CD14-positive monocyte (primary cell): ENCODE data around the gene ARSI. TPM values are rescaled to one million over a fixed set of nuclear protein-coding genes. Genes with fewer than 3 reads are reported as not detected.

Experiments used
- DNase-seq, 3 donors: peaks; one replicate each; pipeline ENCODE4 v3.0.0-alpha.2; 2011 to 2022
- H2AFZ ChIP-seq: 2 replicates; pipeline ENCODE4 v1.6.0; 2012; ENCODE audit warnings: mild to moderate bottlenecking, low read depth, low read length, inconsistent platforms; ENCODE audit not compliant: insufficient read depth, poor library complexity, severe bottlenecking
- H3K27ac ChIP-seq, 2 donors: 1 replicate in 1 of 2; 2 replicates in 1 of 2; pipeline ENCODE4 v1.5.1; 2012 to 2013; ENCODE audit warnings: low read length in 2 of 2, control low read depth in 1 of 2, inconsistent platforms in 1 of 2, low read depth in 1 of 2, mild to moderate bottlenecking in 1 of 2
- H3K27me3 ChIP-seq, 2 donors: one replicate each; pipeline versions ENCODE4 v1.6.0 to v1.6.1; 2011 to 2013; ENCODE audit warnings: low read length in 2 of 2; ENCODE audit not compliant: control insufficient read depth in 2 of 2, insufficient read depth in 2 of 2
- H3K36me3 ChIP-seq, 2 donors: replicated peaks in 1 of 2; 1 replicate in 1 of 2; 2 replicates in 1 of 2; pipeline versions ENCODE4 v1.5.1 to v1.6.1; 2012 to 2013; ENCODE audit warnings: low read length in 2 of 2, control low read depth in 1 of 2, inconsistent platforms in 1 of 2, mild to moderate bottlenecking in 1 of 2; ENCODE audit not compliant: insufficient read depth in 2 of 2, control insufficient read depth in 1 of 2
- H3K4me1 ChIP-seq, 2 donors: 1 replicate in 1 of 2; 2 replicates in 1 of 2; pipeline versions ENCODE4 v1.5.1 to v1.6.1; 2012 to 2013; ENCODE audit warnings: low read length in 2 of 2, control low read depth in 1 of 2, inconsistent platforms in 1 of 2, mild to moderate bottlenecking in 1 of 2, moderate library complexity in 1 of 2; ENCODE audit not compliant: insufficient read depth in 2 of 2, control insufficient read depth in 1 of 2
- H3K4me2 ChIP-seq: replicated peaks from 2 replicates; pipeline ENCODE3; 2012; ENCODE audit warnings: low read length, moderate library complexity, mild to moderate bottlenecking; ENCODE audit not compliant: poor library complexity, severe bottlenecking; ENCODE audit errors: extremely low read depth
- H3K4me3 ChIP-seq, 3 experiments: fragments of 200-600 bp in 1 of 3; sonication (generic) in 1 of 3; replicated peaks in 1 of 3; 1 replicate in 2 of 3; 2 replicates in 1 of 3; pipeline ENCODE4 v1.5.1; 2011 to 2013; ENCODE audit warnings: low read length in 3 of 3, mild to moderate bottlenecking in 3 of 3, control low read depth in 2 of 3, low read depth in 2 of 3, inconsistent platforms in 1 of 3, moderate library complexity in 1 of 3
- H3K79me2 ChIP-seq: 2 replicates; pipeline ENCODE4 v1.6.0; 2012; ENCODE audit warnings: mild to moderate bottlenecking, control low read depth, inconsistent platforms, low read length, moderate library complexity; ENCODE audit not compliant: insufficient read depth
- H3K9ac ChIP-seq: 2 replicates; pipeline ENCODE4 v1.6.0; 2017; ENCODE audit warnings: low read length, mild to moderate bottlenecking; ENCODE audit not compliant: insufficient read depth, poor library complexity, severe bottlenecking
- H3K9me3 ChIP-seq, 2 donors: replicated peaks in 1 of 2; 1 replicate in 1 of 2; 2 replicates in 1 of 2; pipeline versions ENCODE4 v1.5.1 to v1.6.1; 2012 to 2013; ENCODE audit warnings: low read length in 2 of 2, control low read depth in 1 of 2; ENCODE audit not compliant: control insufficient read depth in 1 of 2, insufficient read depth in 1 of 2
- H4K20me1 ChIP-seq: 2 replicates; pipeline ENCODE4 v1.6.0; 2012; ENCODE audit warnings: mild to moderate bottlenecking, low read length, control low read depth, moderate library complexity; ENCODE audit not compliant: insufficient read depth
- H3K27ac Mint-ChIP-seq, 7 donors: one replicate each; pipeline ENCODE4 v1.8.0; 2020; ENCODE audit warnings: mild to moderate bottlenecking in 7 of 7, mixed read lengths in 7 of 7, moderate library complexity in 6 of 7, inconsistent platforms in 2 of 7
- H3K27me3 Mint-ChIP-seq, 3 donors: one replicate each; pipeline ENCODE4 v1.8.0; 2021 to 2022; ENCODE audit warnings: low read depth in 3 of 3, mild to moderate bottlenecking in 3 of 3, mixed read lengths in 3 of 3, moderate library complexity in 3 of 3, inconsistent platforms in 1 of 3
- H3K36me3 Mint-ChIP-seq, 2 donors: one replicate each; pipeline ENCODE4 v1.8.0; 2020; ENCODE audit warnings: mixed read lengths in 2 of 2, inconsistent platforms in 1 of 2, mild to moderate bottlenecking in 1 of 2
- H3K4me1 Mint-ChIP-seq: one replicate; pipeline ENCODE4 v1.8.0; 2020; ENCODE audit warnings: mild to moderate bottlenecking, mixed read lengths
- H3K4me3 Mint-ChIP-seq, 2 donors: one replicate each; pipeline ENCODE4 v1.8.0; 2020; ENCODE audit warnings: mild to moderate bottlenecking in 2 of 2, mixed read lengths in 2 of 2, moderate library complexity in 1 of 2
- H3K9me3 Mint-ChIP-seq, 7 donors: one replicate each; pipeline ENCODE4 v1.8.0; 2020 to 2022; ENCODE audit warnings: mixed read lengths in 7 of 7, mild to moderate bottlenecking in 6 of 7, moderate library complexity in 6 of 7, inconsistent platforms in 2 of 7
- CTCF ChIP-seq: fragments of 200-600 bp; IDR thresholded peaks from one replicate; pipeline ENCODE4 v1.8.0; 2022; ENCODE audit warnings: antibody characterized with exemption, mild to moderate bottlenecking
- WGBS: methylation state at CpG from one replicate; pipeline ENCODE4 v1.1.5; 2013; ENCODE audit warnings: missing lambda C conversion rate; ENCODE audit not compliant: insufficient coverage; 5-methylcytosine and 5-hydroxymethylcytosine counted together
- intact Hi-C, 2 donors: fragments of 100-400 bp; cut with micrococcal nuclease; formaldehyde crosslinking; loops; one replicate each; pipeline versions ENCODE4 v1.15.0 to v1.15.1; 2023
- polyA plus RNA-seq, 3 donors: library from polyadenylated mRNA; depleted of rRNA in 1 of 3; unstranded in 2 of 3; stranded (reverse) in 1 of 3; fragments of 300-500 nt in 2 of 3; fragments of >200 nt in 1 of 3; fragmentation: Illumina TruSeq in 2 of 3; gene quantifications; 1 replicate in 2 of 3; 2 replicates in 1 of 3; pipeline ENCODE4 v1.2.3, GENCODE V29; 2012 to 2021

The ARSI gene
- polyA plus RNA-seq, 3 donors, result not detected

- H2AFZ ChIP-seq, result no peak overlapping the region
- intact Hi-C loops, result no loop called here
- H3K27ac Mint-ChIP-seq, result no peak overlapping the region
- no peak overlapping the region for H3K27ac ChIP-seq
- no peaks in the 10 kb centered on the region for H3K9me3 ChIP-seq
- no peaks in the 10 kb centered on the region for H3K36me3 ChIP-seq
- 33% methylated on average over 9 of the region's 13 CpGs for WGBS
- H3K36me3 Mint-ChIP-seq, result no peaks in the 10 kb centered on the region
- no peak for TF ChIP-seq CTCF
- peak overlapping the region in 1 of 2 donors; percentile 43 for H3K4me3 Mint-ChIP-seq
- H3K27me3 ChIP-seq, result no peaks in the 10 kb centered on the region
- no peaks in the 10 kb centered on the region for H3K9me3 Mint-ChIP-seq
- peaks cover 5% of the 10 kb centered on the region for H3K4me1 Mint-ChIP-seq
- H3K4me1 ChIP-seq, result peaks cover 4 to 6% of the 10 kb centered on the region in 2 donors
- no peak for DNase-seq
- H3K4me3 ChIP-seq, result no peak overlapping the region
- no peak overlapping the region for H3K4me2 ChIP-seq
- peaks cover 8 to 11% (median 9%) of the 10 kb centered on the region in 3 donors for H3K27me3 Mint-ChIP-seq
- no peaks in the 10 kb centered on the region for H4K20me1 ChIP-seq
- H3K79me2 ChIP-seq, result no peaks in the 10 kb centered on the region
- H3K9ac ChIP-seq, result no peak overlapping the region
Observed at GRCh38 chr5:150291388-150292385, 11.0 kb downstream of the ARSI start.

- intact Hi-C loops, result no loop called here
- H3K27ac Mint-ChIP-seq, result no peak within 1 kb of the TSS
- H3K27ac ChIP-seq, result no peak within 1 kb of the TSS
- no peaks in the 10 kb centered on the region for H3K79me2 ChIP-seq
- H3K9ac ChIP-seq, result no peak within 1 kb of the TSS
- H3K9me3 Mint-ChIP-seq, result no peaks in the 10 kb centered on the region
- no peaks in the 10 kb centered on the region for H3K9me3 ChIP-seq
- H3K36me3 ChIP-seq, result no peaks in the 10 kb centered on the region
- peaks cover 4 to 6% of the 10 kb centered on the region in 2 donors for H3K4me1 ChIP-seq
- no peak within 1 kb of the TSS for H3K4me3 ChIP-seq
- no peaks in the 10 kb centered on the region for H3K36me3 Mint-ChIP-seq
- H4K20me1 ChIP-seq, result no peaks in the 10 kb centered on the region
- no peak for TF ChIP-seq CTCF
- H2AFZ ChIP-seq, result no peak within 1 kb of the TSS
- DNase-seq, result no peak
- peak within 1 kb of the TSS in 1 of 2 donors; percentile 54 for H3K4me3 Mint-ChIP-seq
- peaks cover 9 to 12% (median 11%) of the 10 kb centered on the region in 3 donors for H3K27me3 Mint-ChIP-seq
- H3K4me2 ChIP-seq, result no peak within 1 kb of the TSS
- WGBS, result 67% methylated on average over 21 of the region's 26 CpGs
- peaks cover 5% of the 10 kb centered on the region for H3K4me1 Mint-ChIP-seq
- no peaks in the 10 kb centered on the region for H3K27me3 ChIP-seq
Observed at GRCh38 chr5:150289551-150290390, 12.9 kb downstream of the ARSI start, which contains the start of gene CAMK2A. Gene CAMK2A, minus strand, starts transcription at chr5:150289773. Its CDS starts 148 bp downstream, at chr5:150289625.
